Stomach (tissue), 4 donors: Measurements from ENCODE around the gene GOSR1.

Experiments
- POLR2A ChIP-seq, 4 donors: fragments of 450-650 bp; IDR thresholded peaks; one replicate each; pipeline ENCODE4 v1.6.1; 2016; ENCODE audit warnings: antibody characterized with exemption in 4 of 4, control low read depth in 2 of 4, mild to moderate bottlenecking in 1 of 4, moderate library complexity in 1 of 4
- POLR2AphosphoS5 ChIP-seq, 3 donors: sonication (generic); formaldehyde crosslinking; IDR thresholded peaks; one replicate each; pipeline ENCODE4 v1.6.1; 2016; ENCODE audit warnings: antibody characterized with exemption in 3 of 3
- TF ChIP-seq, protein P1 (sequence below), 7 experiments: fragments of 450-650 bp in 4 of 7; fragments of 200-600 bp in 3 of 7; sonication (generic) in 3 of 7; IDR thresholded peaks; one replicate each; pipeline ENCODE4 v1.5.1; 2016 to 2019; ENCODE audit warnings: antibody characterized with exemption in 7 of 7, control low read depth in 2 of 7, mild to moderate bottlenecking in 1 of 7

DNA sequence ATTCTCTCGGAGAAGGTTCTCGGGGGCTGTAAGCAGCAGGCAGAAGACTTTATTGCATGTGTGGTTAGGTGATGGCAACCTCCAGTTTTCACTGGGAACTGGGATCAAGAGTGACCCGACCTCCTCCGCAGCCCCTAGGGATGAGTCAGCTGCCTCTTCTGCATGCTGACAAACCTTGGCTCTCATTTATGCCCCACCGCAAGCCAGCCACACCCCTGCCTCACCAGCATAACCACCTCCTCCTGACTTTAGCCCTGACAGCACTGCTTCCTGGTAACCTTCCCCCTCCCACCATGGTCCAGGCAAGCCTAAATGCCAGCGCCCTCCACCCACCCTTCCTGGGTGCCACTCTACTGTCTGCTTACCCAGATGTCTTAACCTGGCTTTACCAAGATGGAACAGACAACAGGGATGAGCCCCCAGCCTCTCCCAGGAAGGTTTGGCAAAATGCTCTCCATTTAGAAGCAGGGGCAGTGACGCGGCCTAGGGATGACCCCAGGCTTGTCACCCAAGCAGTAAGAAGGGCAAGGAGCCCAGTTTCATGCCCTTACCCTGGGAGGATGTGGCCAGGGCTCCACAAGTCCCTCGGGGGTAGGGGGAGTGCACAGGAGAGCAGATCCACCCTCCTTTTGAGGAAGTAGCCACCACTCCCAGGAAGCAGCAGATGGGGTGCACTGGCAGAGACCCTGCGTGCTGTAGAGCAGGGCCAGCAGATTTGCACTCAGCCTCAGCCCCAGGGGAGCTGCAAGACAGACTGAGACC lies 73.5 kb downstream of the GOSR1 start:
- TF ChIP-seq, protein P1, sequence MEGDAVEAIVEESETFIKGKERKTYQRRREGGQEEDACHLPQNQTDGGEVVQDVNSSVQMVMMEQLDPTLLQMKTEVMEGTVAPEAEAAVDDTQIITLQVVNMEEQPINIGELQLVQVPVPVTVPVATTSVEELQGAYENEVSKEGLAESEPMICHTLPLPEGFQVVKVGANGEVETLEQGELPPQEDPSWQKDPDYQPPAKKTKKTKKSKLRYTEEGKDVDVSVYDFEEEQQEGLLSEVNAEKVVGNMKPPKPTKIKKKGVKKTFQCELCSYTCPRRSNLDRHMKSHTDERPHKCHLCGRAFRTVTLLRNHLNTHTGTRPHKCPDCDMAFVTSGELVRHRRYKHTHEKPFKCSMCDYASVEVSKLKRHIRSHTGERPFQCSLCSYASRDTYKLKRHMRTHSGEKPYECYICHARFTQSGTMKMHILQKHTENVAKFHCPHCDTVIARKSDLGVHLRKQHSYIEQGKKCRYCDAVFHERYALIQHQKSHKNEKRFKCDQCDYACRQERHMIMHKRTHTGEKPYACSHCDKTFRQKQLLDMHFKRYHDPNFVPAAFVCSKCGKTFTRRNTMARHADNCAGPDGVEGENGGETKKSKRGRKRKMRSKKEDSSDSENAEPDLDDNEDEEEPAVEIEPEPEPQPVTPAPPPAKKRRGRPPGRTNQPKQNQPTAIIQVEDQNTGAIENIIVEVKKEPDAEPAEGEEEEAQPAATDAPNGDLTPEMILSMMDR (IDR thresholded peaks at IDR 0.05) = no peak
- TF ChIP-seq POLR2A (IDR thresholded peaks at IDR 0.05) (no peak), POLR2AphosphoS5 (IDR thresholded peaks at IDR 0.05) (no peak)
